K562 (cell line): Measurements from ENCODE around the gene AGT. TPM values are rescaled to one million over a fixed set of nuclear protein-coding genes. Genes with fewer than 3 reads are reported as not detected.

Experiments
- ATAC-seq: fragments of 200-7000 bp; cut with Tn5 transposase; 3 replicates; pipeline ENCODE4 v1.9.1; 2020; ENCODE audit warnings: moderate library complexity
- BruUV-seq: library from RNA; stranded (reverse); fragments of 400-500 nt; replicated peaks from 2 replicates; lab custom pipeline; 2021; lab: Mats Ljungman, UMichigan
- CTCF ChIA-PET: fragments of 300-600 bp; formaldehyde crosslinking; extraction: SDS; loops from one replicate; lab custom pipeline; 2021; ENCODE audit warnings: low intra/inter-chr PET ratio; lab: Yijun Ruan, JAX
- POLR2A ChIA-PET: fragments of 300-600, 350-650 bp; sonication (Branson Sonifier 250); formaldehyde crosslinking; extraction: SDS; loops from one replicate; lab custom pipeline; 2021; ENCODE audit warnings: antibody characterized with exemption, inconsistent platforms; lab: Yijun Ruan, JAX
- DNase-seq, 4 experiments: peaks; one replicate each; pipeline versions ENCODE4 v3.0.0 to v3.0.0-alpha.2; 2011 to 2018; ENCODE audit warnings: low spot score in 3 of 4, mixed read lengths in 3 of 4; ENCODE audit errors: extremely low read depth in 1 of 4
- FAIRE-seq: peaks from 2 replicates; lab custom pipeline; 2011; peaks lifted over from hg19 to GRCh38; lab: Jason Lieb, UNC
- H2AFZ ChIP-seq: 2 replicates; pipeline ENCODE4 v1.6.0; 2011; ENCODE audit warnings: low read depth, low read length, control low read depth, inconsistent platforms
- H3K27ac ChIP-seq: fragments of 200-600 bp; 3 replicates; pipeline ENCODE4 v1.8.0; 2011; ENCODE audit warnings: low read depth, mild to moderate bottlenecking, control low read depth, inconsistent platforms, low read length, moderate library complexity, mixed read lengths; ENCODE audit errors: extremely low read depth
- H3K27me3 ChIP-seq, 2 experiments: fragments of 300-600 bp in 1 of 2; 2 replicates in 1 of 2; 3 replicates in 1 of 2; pipeline versions ENCODE4 v1.6.0 to v1.8.0; 2011; ENCODE audit warnings: inconsistent platforms in 2 of 2, low read length in 2 of 2, mild to moderate bottlenecking in 1 of 2, mixed read lengths in 1 of 2, moderate library complexity in 1 of 2; ENCODE audit not compliant: control insufficient read depth in 2 of 2, insufficient read depth in 2 of 2
- H3K36me3 ChIP-seq: fragments of 300-600 bp; 3 replicates; pipeline ENCODE4 v1.8.0; 2011; ENCODE audit warnings: mild to moderate bottlenecking, low read length, inconsistent platforms; ENCODE audit not compliant: control insufficient read depth, insufficient read depth
- H3K4me1 ChIP-seq, 2 experiments: fragments of 200-600 bp in 1 of 2; replicated peaks in 1 of 2; 2 replicates in 1 of 2; 3 replicates in 1 of 2; pipeline versions ENCODE4 v1.5.1 to v1.8.0; 2011; ENCODE audit warnings: inconsistent platforms in 2 of 2, low read length in 2 of 2, mild to moderate bottlenecking in 1 of 2, mixed read lengths in 1 of 2, moderate library complexity in 1 of 2; ENCODE audit not compliant: control insufficient read depth in 2 of 2, insufficient read depth in 2 of 2
- H3K4me2 ChIP-seq: 2 replicates; pipeline ENCODE4 v1.6.1; 2011; ENCODE audit warnings: low read length, control low read depth, inconsistent platforms, mixed read lengths; ENCODE audit not compliant: insufficient read depth
- H3K4me3 ChIP-seq: fragments of 200-600 bp; sonication (generic), shearing (Covaris generic); 2 replicates; pipeline ENCODE4 v1.5.1; 2016; ENCODE audit warnings: control low read depth, inconsistent platforms
- H3K79me2 ChIP-seq: fragments of 200-600 bp; 3 replicates; pipeline ENCODE4 v1.8.0; 2011; ENCODE audit warnings: low read length, inconsistent platforms; ENCODE audit not compliant: control insufficient read depth, insufficient read depth
- H3K9ac ChIP-seq, 2 experiments: 2 replicates each; pipeline versions ENCODE4 v1.6.0 to v1.6.1; 2011; ENCODE audit warnings: low read depth in 2 of 2, low read length in 2 of 2, control low read depth in 1 of 2, inconsistent platforms in 1 of 2, mild to moderate bottlenecking in 1 of 2, mixed read lengths in 1 of 2; ENCODE audit not compliant: insufficient read depth in 1 of 2
- H3K9me1 ChIP-seq: one replicate; pipeline ENCODE4 v1.6.0; 2011; ENCODE audit warnings: inconsistent platforms, mild to moderate bottlenecking, low read length, moderate library complexity; ENCODE audit not compliant: control insufficient read depth, insufficient read depth
- H3K9me3 ChIP-seq: replicated peaks from 2 replicates; pipeline ENCODE4 v1.5.1; 2011; ENCODE audit warnings: low read depth, low read length, inconsistent platforms; ENCODE audit not compliant: control insufficient read depth, insufficient read depth
- H4K20me1 ChIP-seq: replicated peaks from 2 replicates; pipeline ENCODE4 v1.6.1; 2011; ENCODE audit warnings: low read length, inconsistent platforms, mixed read lengths; ENCODE audit not compliant: control insufficient read depth, insufficient read depth
- E2F5 ChIP-seq: sonication (generic); formaldehyde crosslinking; IDR thresholded peaks from 2 replicates; pipeline ENCODE4 v1.8.0; 2022; ENCODE audit warnings: mild to moderate bottlenecking, missing genetic modification reagents
- KDM5B ChIP-seq: fragments of 200-600 bp; sonication (generic); IDR thresholded peaks from 2 replicates; pipeline ENCODE4 v1.6.1; 2012; ENCODE audit warnings: low read depth, mild to moderate bottlenecking, moderate library complexity, low read length, control low read depth, inconsistent platforms; ENCODE audit not compliant: insufficient replicate concordance
- NCOA1 ChIP-seq: fragments of 450-650 bp; IDR thresholded peaks from 2 replicates; pipeline ENCODE4 v1.6.1; 2016; ENCODE audit warnings: low read depth
- PRPF4 ChIP-seq: fragments of 200-400 bp; formaldehyde crosslinking; IDR thresholded peaks from one replicate; pipeline ENCODE4 v1.6.1; 2017; ENCODE audit warnings: low read length, low read depth, mild to moderate bottlenecking; ENCODE audit not compliant: insufficient read depth, poor library complexity, severe bottlenecking
- PURB ChIP-seq: sonication (generic); formaldehyde crosslinking; IDR thresholded peaks from 2 replicates; pipeline ENCODE4 v1.9.0; 2021; ENCODE audit warnings: low read depth, mild to moderate bottlenecking, missing genetic modification reagents
- RNF219 ChIP-seq: fragments of 250-450 bp; sonication (Bioruptor Pico); IDR thresholded peaks from 2 replicates; pipeline ENCODE4 v1.5.0; 2022; ENCODE audit warnings: mild to moderate bottlenecking
- SMARCA4 ChIP-seq: fragments of 450-650 bp; IDR thresholded peaks from 2 replicates; pipeline ENCODE4 v1.6.1; 2016
- TRIM24 ChIP-seq, 2 experiments: fragments of 450-650 bp; IDR thresholded peaks; 2 replicates each; pipeline ENCODE4 v1.6.1; 2016
- WGBS: fragments of 100-300 bp; shearing (Covaris generic); methylation state at CpG from one replicate; pipeline ENCODE4 v1.1.6; 2016; ENCODE audit warnings: low coverage, mixed read lengths; ENCODE audit not compliant: insufficient coverage; ENCODE audit errors: missing lambda C conversion rate; 5-methylcytosine and 5-hydroxymethylcytosine counted together
- in situ Hi-C: fragments of 300-500 bp; cut with MboI; formaldehyde crosslinking; loops from 4 replicates; pipeline ENCODE4 v1.15.0; 2018; ENCODE audit warnings: inconsistent platforms, mixed read lengths
- intact Hi-C: fragments of 100-400 bp; cut with micrococcal nuclease; formaldehyde crosslinking; loops from 2 replicates; pipeline ENCODE4 v1.14.2; 2022
- polyA plus RNA-seq, 8 experiments: library from polyadenylated mRNA; depleted of rRNA in 4 of 8; stranded (reverse) in 5 of 8; unstranded in 3 of 8; fragments of >200 nt; fragmentation: Nextera tagmentation in 2 of 8; fragmentation: Illumina TruSeq in 1 of 8; extraction: Ambion mirVana in 2 of 8; extraction: Trizol in 1 of 8; gene quantifications; 2 replicates each; pipeline versions ENCODE4 v1.2.1 to v1.2.3, GENCODE V29; 2011 to 2014; ENCODE audit warnings: inconsistent platforms in 1 of 8, missing spikeins in 1 of 8
- total RNA-seq, 7 experiments: library from RNA; depleted of rRNA in 6 of 7; stranded (reverse); fragments of >200 nt in 6 of 7; fragmentation: Illumina TruSeq in 2 of 7; extraction: Trizol in 2 of 7; gene quantifications; 2 replicates each; pipeline versions ENCODE4 v1.2.1 to v1.2.3, GENCODE V29; 2011 to 2021; ENCODE audit warnings: low replicate concordance in 1 of 7

Gene AGT
- total and polyA plus RNA-seq, 9 of the 15 experiments (the other 6 are each of a cell fraction or from before 2014, with no cell fraction given): 0.40 TPM; not detected in 8

GRCh38 chr1:230669543-230669942 is 44.4 kb downstream of the AGT start:
- Histone ChIP-seq H4K20me1 (no peaks in the 10 kb centered on the region), H3K4me1 (no peaks in the 10 kb centered on the region), H3K79me2 (no peaks in the 10 kb centered on the region), H2AFZ (no peak overlapping the region), H3K9me3 (no peaks in the 10 kb centered on the region), H3K9me1 (no peaks in the 10 kb centered on the region), H3K27ac (no peak overlapping the region), H3K36me3 (peaks cover 87% of the 10 kb centered on the region), H3K4me2 (no peak overlapping the region), H3K4me3 (no peak overlapping the region), H3K9ac (no peak overlapping the region), H3K27me3 (no peaks in the 10 kb centered on the region)
- CTCF ChIA-PET: no interaction called here
- ATAC-seq (no peak), DNase-seq (no peak), FAIRE-seq (no peak)
- POLR2A ChIA-PET: interaction anchor here (0.7 kb wide), 1 partner anchor 13 kb away, joined by 3 read pairs; no protein-coding TSS in a partner anchor
- 97% methylated on average over 8 of the region's 8 CpGs for WGBS
- in situ Hi-C loops: no loop called here
- TF ChIP-seq E2F5 (CRISPR knock-in tag) (no peak), KDM5B (no peak), RNF219 (CRISPR knock-in tag) (no peak), PRPF4 (no peak), NCOA1 (no peak), PURB (CRISPR knock-in tag) (no peak), TRIM24 (IDR thresholded peaks at IDR 0.05) (no peak), SMARCA4 (no peak)
- intact Hi-C loops: no loop called here
- BruUV-seq: no TSS peak
